Fibroblast of the aortic adventitia (primary cell): Measurements from ENCODE around the gene KCNK17. TPM values are rescaled to one million over a fixed set of nuclear protein-coding genes. Genes with fewer than 3 reads are reported as not detected.

Experiments used
- DNase-seq: peaks from one replicate; pipeline ENCODE4 v3.0.0-alpha.2; 2010; ENCODE audit warnings: low read depth
- H3K4me3 ChIP-seq: 2 replicates; pipeline ENCODE4 v1.5.1; 2011; ENCODE audit warnings: low read depth, mild to moderate bottlenecking, control low read depth, low read length, moderate library complexity
- CTCF ChIP-seq: IDR thresholded peaks from 2 replicates; pipeline ENCODE4 v1.5.1; 2011; ENCODE audit warnings: mild to moderate bottlenecking, low read length, control low read depth, inconsistent platforms; ENCODE audit not compliant: insufficient read depth
- total RNA-seq: library from RNA; depleted of rRNA; stranded (reverse); fragments of >200 nt; gene quantifications from 2 replicates; pipeline ENCODE4 v1.2.3, GENCODE V29; 2012; ENCODE audit warnings: low replicate concordance

Gene KCNK17
- total RNA-seq, 1 donor = not detected

- no peak for DNase-seq
- no peak for TF ChIP-seq CTCF
- H3K4me3 ChIP-seq = no peak overlapping the region
Measured at GRCh38 chr6:39327507-39327906, 13.3 kb upstream of the KCNK17 start.

GRCh38 chr6:39322306-39322850 is 8.2 kb upstream of the KCNK17 start, which contains the start of gene KCNK16:
Gene KCNK16, minus strand, starts transcription at chr6:39322702. Its CDS starts 162 bp downstream, at chr6:39322540.
- no peak for DNase-seq
- TF ChIP-seq CTCF = no peak
- no peak within 1 kb of the TSS for H3K4me3 ChIP-seq

GRCh38 chr6:39321761-39322160 is 7.5 kb upstream of the KCNK17 start:
- no peak for DNase-seq
- no peak overlapping the region for H3K4me3 ChIP-seq
- no peak for TF ChIP-seq CTCF

GRCh38 chr6:39320363-39320984 is 6.3 kb upstream of the KCNK17 start:
- no peak overlapping the region for H3K4me3 ChIP-seq
- no peak for TF ChIP-seq CTCF
- no peak for DNase-seq

GRCh38 chr6:39319621-39320362 is 5.6 kb upstream of the KCNK17 start:
- no peak for TF ChIP-seq CTCF
- no peak overlapping the region for H3K4me3 ChIP-seq
- no peak for DNase-seq

- no peak overlapping the region for H3K4me3 ChIP-seq
- DNase-seq = no peak
- no peak for TF ChIP-seq CTCF
Measured at GRCh38 chr6:39317256-39317655, 3.0 kb upstream of the KCNK17 start.
